C4-2B (cell line): ENCODE measurements around the gene ZDHHC1.

Source experiments
- CTCF ChIP-seq: fragments of 450-650 bp; conservative IDR thresholded peaks from 2 replicates; pipeline ENCODE4 v1.5.1; 2017; ENCODE audit warnings: mild to moderate bottlenecking
- ZFX ChIP-seq: fragments of 450-650 bp; IDR thresholded peaks from 2 replicates; pipeline ENCODE4 v1.6.1; 2017

GRCh38 chr16:67404740-67405226 is 11.5 kb downstream of the ZDHHC1 start:
- TF ChIP-seq CTCF (no peak), ZFX (no peak)
